Osteoblast (primary cell): ENCODE data around the gene PDX1. TPM values are rescaled to one million over a fixed set of nuclear protein-coding genes. Genes with fewer than 3 reads are reported as not detected.

Experiments used
- DNase-seq: peaks from one replicate; pipeline ENCODE4 v3.0.0; 2011; ENCODE audit warnings: low spot score, mixed read lengths; ENCODE audit not compliant: insufficient read length; ENCODE audit errors: missing footprints
- H2AFZ ChIP-seq: 2 replicates; pipeline ENCODE4 v1.6.0; 2011; ENCODE audit warnings: mild to moderate bottlenecking, low read length
- H3K27ac ChIP-seq: 2 replicates; pipeline ENCODE4 v1.5.1; 2011; ENCODE audit warnings: mild to moderate bottlenecking, low read depth, low read length, moderate library complexity
- H3K27me3 ChIP-seq: 2 replicates; pipeline ENCODE4 v1.6.0; 2012; ENCODE audit warnings: mild to moderate bottlenecking, control low read depth, inconsistent platforms, low read length, moderate library complexity; ENCODE audit not compliant: insufficient read depth
- H3K36me3 ChIP-seq: 2 replicates; pipeline ENCODE4 v1.5.1; 2011; ENCODE audit warnings: mild to moderate bottlenecking, low read length, control low read depth, moderate library complexity; ENCODE audit not compliant: insufficient read depth
- H3K4me1 ChIP-seq: 2 replicates; pipeline ENCODE4 v1.5.1; 2011; ENCODE audit warnings: mild to moderate bottlenecking, low read length, control low read depth, moderate library complexity; ENCODE audit not compliant: insufficient read depth
- H3K4me2 ChIP-seq: 2 replicates; pipeline ENCODE4 v1.6.0; 2011; ENCODE audit warnings: mild to moderate bottlenecking, low read length; ENCODE audit not compliant: insufficient read depth
- H3K4me3 ChIP-seq: fragments of 200-600 bp; sonication (generic); 3 replicates; pipeline ENCODE4 v1.5.1; 2012; ENCODE audit warnings: mild to moderate bottlenecking, low read length, inconsistent platforms; ENCODE audit not compliant: insufficient read depth
- H3K79me2 ChIP-seq: 2 replicates; pipeline ENCODE4 v1.6.0; 2012; ENCODE audit warnings: mild to moderate bottlenecking, low read length, control low read depth, inconsistent platforms; ENCODE audit not compliant: insufficient read depth
- H3K9me3 ChIP-seq: 2 replicates; pipeline ENCODE4 v1.5.1; 2011; ENCODE audit warnings: low read depth, low read length, control low read depth
- H4K20me1 ChIP-seq: 2 replicates; pipeline ENCODE4 v1.6.0; 2012; ENCODE audit warnings: mild to moderate bottlenecking, low read length, control low read depth; ENCODE audit not compliant: insufficient read depth
- total RNA-seq: library from RNA; depleted of rRNA; stranded (reverse); fragments of >200 nt; gene quantifications from 2 replicates; pipeline ENCODE4 v1.2.3, GENCODE V29; 2012
- TF ChIP-seq, protein P1 (sequence below): IDR thresholded peaks from 2 replicates; pipeline ENCODE4 v1.5.1; 2011; ENCODE audit warnings: mild to moderate bottlenecking, low read depth, low read length, moderate library complexity; ENCODE audit errors: extremely low read depth

The PDX1 gene
- not detected in 2 replicates for total RNA-seq

GRCh38 chr13:27919934-27920676, at the start of gene PDX1:
Gene PDX1, plus strand, starts transcription at chr13:27920000. Its CDS starts 139 bp downstream, at chr13:27920139.
- Histone ChIP-seq H3K79me2 (no peaks in the 10 kb centered on the region), H2AFZ (peak within 1 kb of the TSS; percentile 35), H3K4me2 (peak within 1 kb of the TSS; percentile 64), H3K27me3 (peaks cover 97% of the 10 kb centered on the region), H3K36me3 (no peaks in the 10 kb centered on the region), H3K27ac (no peak within 1 kb of the TSS), H3K4me1 (no peaks in the 10 kb centered on the region), H3K9me3 (no peaks in the 10 kb centered on the region), H3K4me3 (peak within 1 kb of the TSS; percentile 53), H4K20me1 (no peaks in the 10 kb centered on the region)
- TF ChIP-seq, protein P1, sequence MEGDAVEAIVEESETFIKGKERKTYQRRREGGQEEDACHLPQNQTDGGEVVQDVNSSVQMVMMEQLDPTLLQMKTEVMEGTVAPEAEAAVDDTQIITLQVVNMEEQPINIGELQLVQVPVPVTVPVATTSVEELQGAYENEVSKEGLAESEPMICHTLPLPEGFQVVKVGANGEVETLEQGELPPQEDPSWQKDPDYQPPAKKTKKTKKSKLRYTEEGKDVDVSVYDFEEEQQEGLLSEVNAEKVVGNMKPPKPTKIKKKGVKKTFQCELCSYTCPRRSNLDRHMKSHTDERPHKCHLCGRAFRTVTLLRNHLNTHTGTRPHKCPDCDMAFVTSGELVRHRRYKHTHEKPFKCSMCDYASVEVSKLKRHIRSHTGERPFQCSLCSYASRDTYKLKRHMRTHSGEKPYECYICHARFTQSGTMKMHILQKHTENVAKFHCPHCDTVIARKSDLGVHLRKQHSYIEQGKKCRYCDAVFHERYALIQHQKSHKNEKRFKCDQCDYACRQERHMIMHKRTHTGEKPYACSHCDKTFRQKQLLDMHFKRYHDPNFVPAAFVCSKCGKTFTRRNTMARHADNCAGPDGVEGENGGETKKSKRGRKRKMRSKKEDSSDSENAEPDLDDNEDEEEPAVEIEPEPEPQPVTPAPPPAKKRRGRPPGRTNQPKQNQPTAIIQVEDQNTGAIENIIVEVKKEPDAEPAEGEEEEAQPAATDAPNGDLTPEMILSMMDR = no peak
- DNase-seq = peak; percentile 84

DNA sequence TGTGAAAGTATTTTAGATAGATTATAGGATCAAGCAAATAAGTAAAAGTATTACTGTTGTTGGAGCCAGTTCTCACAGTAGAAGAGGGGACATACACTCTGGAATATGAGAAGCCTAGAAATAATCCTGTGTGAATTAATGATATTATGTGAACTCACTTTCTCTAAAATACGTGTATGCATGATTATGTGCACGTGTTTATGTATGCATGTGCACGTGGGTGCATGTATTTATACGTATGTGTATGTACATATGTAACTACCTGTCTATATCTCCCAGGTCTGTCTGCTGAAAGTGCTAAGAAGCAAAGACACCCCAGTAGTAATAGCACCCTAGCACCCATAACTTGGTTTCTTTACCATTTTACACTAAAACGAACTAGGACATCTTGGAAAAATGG, 41.5 kb upstream of the PDX1 start:
- DNase-seq = no peak
- Histone ChIP-seq H2AFZ (no peak overlapping the region), H4K20me1 (no peaks in the 10 kb centered on the region), H3K27me3 (peaks cover 2% of the 10 kb centered on the region), H3K9me3 (no peaks in the 10 kb centered on the region), H3K79me2 (no peaks in the 10 kb centered on the region), H3K4me3 (no peak overlapping the region), H3K4me1 (no peaks in the 10 kb centered on the region), H3K4me2 (no peak overlapping the region), H3K36me3 (no peaks in the 10 kb centered on the region), H3K27ac (no peak overlapping the region)
- TF ChIP-seq, protein P1 = no peak

- H3K27ac ChIP-seq = no peak overlapping the region
- no peaks in the 10 kb centered on the region for H3K36me3 ChIP-seq
- H3K9me3 ChIP-seq = no peaks in the 10 kb centered on the region
- no peak overlapping the region for H3K4me2 ChIP-seq
- no peak overlapping the region for H3K4me3 ChIP-seq
- TF ChIP-seq, protein P1 = no peak
- no peaks in the 10 kb centered on the region for H3K27me3 ChIP-seq
- no peaks in the 10 kb centered on the region for H3K4me1 ChIP-seq
- H2AFZ ChIP-seq = no peak overlapping the region
- no peaks in the 10 kb centered on the region for H3K79me2 ChIP-seq
- no peak for DNase-seq
- no peaks in the 10 kb centered on the region for H4K20me1 ChIP-seq
These were observed 30.3 kb upstream of the PDX1 start for GRCh38 chr13:27889471-27889870.

DNA sequence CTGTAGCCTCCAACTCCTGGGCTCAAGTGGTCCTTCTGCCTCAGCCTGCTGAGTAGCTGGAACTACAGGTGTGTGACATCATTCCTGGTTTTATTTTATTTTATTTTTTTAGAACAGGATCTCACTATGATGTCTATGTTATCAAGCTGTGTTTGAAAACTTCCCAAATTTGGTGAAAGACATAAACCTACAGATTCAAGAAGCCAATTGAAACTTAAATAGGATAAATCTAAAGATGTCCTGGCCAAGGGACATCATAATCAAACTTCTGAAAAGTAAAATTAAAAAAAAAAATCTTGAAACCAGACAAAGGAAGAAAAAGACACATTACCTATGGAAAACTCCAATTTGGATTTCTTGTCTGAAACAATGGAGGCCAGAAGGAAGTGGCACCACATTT, 23.1 kb upstream of the PDX1 start:
- Histone ChIP-seq H3K4me1 (no peaks in the 10 kb centered on the region), H3K79me2 (no peaks in the 10 kb centered on the region), H2AFZ (no peak overlapping the region), H3K9me3 (no peaks in the 10 kb centered on the region), H3K27ac (no peak overlapping the region), H4K20me1 (no peaks in the 10 kb centered on the region), H3K36me3 (no peaks in the 10 kb centered on the region), H3K27me3 (no peaks in the 10 kb centered on the region), H3K4me2 (no peak overlapping the region), H3K4me3 (no peak overlapping the region)
- DNase-seq = no peak
- TF ChIP-seq, protein P1 = no peak
